Measurements from ENCODE around the gene PCNX2.
"Not testable (repeated sequence)": the region's sequence is repeated elsewhere in the genome, so short reads cannot be mapped to it uniquely, and the experiment has no call there.

Gene PCNX2

GRCh38 chr1:233215135-233215760 lies 80.3 kb downstream of the PCNX2 start:
- no peak for DNase-seq

DNA sequence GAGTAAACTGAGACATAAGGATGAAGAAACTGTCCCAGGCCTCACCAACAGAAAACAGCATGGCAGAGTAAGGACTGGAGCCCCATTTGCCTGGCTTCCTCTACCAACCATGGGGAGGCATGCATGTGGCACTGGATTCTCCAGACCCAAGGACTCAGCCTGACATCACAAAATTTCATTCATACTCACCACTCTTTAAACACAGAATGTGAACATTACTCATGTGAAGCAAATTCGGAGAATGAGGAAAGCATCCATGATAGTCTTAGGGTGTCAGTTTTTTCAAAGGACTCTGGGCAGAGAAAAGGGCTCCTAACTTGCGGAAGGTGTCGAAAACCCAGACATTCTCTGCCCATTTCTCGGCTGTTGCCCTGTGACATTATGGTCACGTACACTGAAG lies 83.9 kb downstream of the PCNX2 start:
- no peak for DNase-seq

DNA sequence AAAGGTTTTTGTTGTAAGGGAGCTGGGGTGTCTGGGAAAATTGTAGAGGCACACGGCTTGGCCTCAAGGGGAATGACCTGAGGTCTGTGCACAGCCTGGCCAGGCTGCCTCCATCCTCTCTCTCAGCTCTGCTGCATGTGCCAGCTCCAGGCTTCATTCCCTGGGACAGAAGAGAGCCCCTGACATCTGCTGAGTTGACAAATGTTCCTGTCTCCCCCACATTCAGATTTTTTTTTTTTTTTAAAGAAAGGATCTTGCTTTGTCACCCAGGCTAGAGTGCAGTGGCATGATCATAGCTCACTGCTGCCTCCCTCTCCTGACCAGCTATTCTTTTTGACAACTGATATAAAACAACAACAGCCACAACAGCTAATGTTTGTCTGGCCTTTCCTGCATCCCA lies 84.4 kb downstream of the PCNX2 start:
- DNase-seq, result no peak

GRCh38 chr1:233209481-233209880 lies 86.0 kb downstream of the PCNX2 start:
- DNase-seq, result no peak

DNA sequence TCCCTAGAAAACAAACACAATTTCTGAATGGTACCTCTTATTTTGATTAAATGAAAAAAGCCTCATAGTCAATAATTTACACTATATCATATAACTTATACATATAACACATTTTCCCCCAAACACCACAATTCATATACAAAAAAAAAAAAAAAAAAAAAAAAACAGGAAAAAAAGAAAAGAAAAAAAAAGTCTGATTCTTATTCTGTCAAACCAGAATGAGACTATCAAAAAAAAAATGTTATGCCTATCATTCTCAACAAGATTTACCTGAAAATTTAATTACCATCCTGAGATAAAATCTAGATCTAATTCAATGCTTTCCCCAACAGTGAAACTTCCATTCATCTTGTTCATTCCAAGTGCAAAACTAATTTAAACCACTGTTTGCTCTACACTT lies 86.8 kb downstream of the PCNX2 start:
- no peak for DNase-seq

- no peak for DNase-seq
These were observed 97.6 kb downstream of the PCNX2 start for GRCh38 chr1:233197940-233198339.

- no peak for DNase-seq
These were observed 101.8 kb downstream of the PCNX2 start for GRCh38 chr1:233193741-233194140.

GRCh38 chr1:233190987-233191386 lies 104.5 kb downstream of the PCNX2 start:
- no peak for DNase-seq

DNA sequence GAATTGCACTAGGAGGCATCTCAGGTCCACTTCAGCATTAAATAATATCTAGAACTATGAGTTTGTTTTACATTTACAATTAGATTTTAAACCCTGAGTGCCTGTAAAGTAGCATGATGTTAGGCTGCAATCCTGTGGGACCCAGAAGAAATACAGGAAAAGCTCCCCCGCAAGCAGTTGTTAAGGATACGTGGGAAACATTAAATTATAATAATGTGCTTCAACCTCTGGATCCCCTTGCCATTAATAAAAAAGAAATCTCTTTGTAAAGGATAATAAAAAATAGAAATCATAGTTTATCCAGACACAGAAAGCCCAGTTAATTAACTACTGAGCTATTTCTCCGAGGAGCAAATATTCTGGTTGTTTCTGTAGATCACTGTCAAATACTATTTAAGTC lies 106.0 kb downstream of the PCNX2 start:
- DNase-seq, result no peak

GRCh38 chr1:233188061-233188460 lies 107.5 kb downstream of the PCNX2 start:
- DNase-seq, result no peak

DNA sequence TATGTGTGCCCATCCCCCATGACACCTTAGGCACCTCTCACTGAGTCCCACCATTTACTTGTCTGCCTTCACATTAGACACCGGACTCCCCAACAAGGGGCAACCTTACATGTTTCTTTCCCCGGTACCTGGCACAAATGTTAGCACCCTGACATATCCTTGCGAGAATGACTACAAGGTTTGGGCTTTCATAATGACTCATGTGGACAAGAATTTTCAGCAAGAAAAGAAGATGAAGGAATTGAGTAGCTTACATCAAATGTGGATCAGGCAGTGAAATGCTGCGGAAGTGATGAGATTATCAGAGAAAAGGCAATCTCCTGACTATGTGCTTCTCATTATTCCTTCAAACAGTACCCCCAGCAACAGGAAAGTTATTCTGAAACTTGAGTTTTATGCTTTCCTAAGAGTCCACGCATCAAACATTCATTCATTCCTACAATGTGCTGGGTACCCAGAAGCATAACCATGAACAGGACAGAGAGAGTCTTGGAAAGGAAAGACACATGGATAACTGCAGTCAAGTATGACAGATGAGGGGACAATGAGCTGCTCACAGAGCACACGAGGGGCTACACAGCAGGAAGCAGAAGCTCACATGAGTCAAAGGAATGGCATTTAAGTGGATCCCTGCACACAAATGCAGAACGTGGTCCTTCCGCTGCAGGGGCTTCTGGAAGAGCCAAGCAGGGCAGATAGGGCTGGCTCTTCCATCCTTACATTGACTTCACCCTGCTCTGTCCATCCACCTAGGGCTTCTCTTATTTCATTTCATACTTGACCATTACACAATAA lies 112.1 kb downstream of the PCNX2 start:
- DNase-seq, result no peak

DNA sequence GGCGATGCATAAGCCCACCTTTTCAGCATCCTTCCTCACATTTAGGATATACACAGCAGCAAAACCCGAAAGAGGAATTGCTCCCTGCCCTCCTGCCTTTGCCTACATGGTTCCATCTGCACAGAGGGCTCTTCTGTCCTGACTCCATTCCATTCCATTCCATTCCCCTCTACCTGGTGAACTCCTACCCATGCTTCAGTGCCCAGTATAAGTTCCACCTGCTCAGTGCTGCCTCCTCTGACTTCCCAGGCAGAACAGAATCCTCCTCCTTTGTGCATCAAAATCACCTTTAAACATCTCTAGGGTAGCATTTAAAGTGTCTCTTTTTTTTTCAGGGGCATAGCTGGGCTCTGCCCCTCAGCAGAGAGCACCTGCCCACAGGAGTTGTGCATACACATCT lies 112.9 kb downstream of the PCNX2 start:
- no peak for DNase-seq

- no peak for DNase-seq
These were observed 114.7 kb downstream of the PCNX2 start for GRCh38 chr1:233180641-233181364.

DNA sequence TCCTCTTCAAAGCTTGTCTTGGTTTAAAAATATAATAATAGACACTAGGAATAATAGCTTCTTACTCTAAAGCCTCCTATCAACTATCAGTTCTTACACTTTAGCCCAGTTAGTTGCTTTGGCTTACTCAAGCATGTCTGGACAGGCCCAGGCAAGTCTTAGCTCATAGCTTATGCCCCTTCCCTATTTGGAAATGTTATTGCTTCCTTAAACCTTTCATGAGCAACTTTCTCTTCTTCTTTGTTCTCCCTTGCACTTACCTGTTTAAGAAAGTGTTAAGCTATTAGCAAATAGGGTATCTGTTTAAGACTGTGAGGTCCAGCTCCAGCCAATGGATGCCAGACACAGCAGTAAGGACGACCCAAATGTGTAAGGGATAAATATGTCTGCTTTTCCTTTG lies 115.9 kb downstream of the PCNX2 start:
- not testable (repeated sequence) for DNase-seq

DNA sequence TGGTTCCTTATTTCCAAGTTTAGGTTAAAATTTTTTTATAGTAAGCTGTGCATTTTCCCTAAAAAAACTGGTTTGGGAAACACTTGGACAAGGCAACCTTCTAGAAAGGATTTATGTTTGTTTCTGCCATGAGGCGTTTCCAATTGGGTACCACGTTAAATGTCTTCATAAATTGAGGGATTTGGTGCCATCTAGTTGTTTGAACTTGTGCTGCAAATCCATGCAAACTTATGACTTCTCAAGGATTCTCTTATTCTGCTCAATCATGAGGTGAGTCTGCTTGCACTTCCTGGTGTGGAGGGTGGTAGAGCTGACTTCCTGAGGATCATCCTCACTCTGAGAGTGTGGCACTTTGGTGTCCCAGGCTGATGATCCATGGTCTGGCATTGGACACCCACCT lies 123.3 kb downstream of the PCNX2 start:
- DNase-seq, result peak; percentile 13

DNA sequence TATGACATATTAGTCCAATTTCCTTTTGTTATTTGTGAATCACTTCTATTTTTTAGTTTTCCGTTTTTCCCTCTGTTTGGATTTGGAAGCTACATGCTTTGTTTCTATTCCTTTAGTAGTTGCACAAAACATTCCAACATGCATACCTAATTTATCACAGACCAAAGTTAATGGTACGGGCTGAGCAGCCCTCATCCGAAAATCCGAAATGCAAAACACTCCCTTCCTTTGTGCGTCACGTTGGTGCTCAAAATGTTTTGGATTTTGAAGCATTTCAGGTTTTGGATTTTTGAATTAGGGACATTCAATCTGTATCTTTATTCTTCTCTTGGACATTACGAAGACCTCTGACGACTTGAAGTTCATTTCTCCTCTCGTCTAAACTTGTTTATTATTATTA lies 124.8 kb downstream of the PCNX2 start:
- no peak for DNase-seq

DNA sequence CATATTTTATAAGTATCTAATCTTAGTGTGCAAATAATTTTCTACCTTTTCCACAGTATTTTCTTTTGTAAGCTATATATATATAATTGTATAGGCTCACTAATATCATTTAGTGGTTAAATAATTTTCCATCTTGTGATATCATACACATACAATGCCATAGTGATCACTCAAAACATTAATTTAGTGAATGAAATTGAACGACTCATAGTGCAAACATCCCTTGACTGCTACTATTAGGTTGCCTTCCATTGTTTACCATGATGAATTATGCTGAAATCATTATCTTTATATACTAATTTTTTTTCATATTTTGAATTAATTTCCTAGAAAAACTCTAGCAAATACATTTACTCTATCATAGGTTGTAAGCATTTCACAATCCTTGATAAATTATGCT lies 127.1 kb downstream of the PCNX2 start:
- DNase-seq, result no peak

- DNase-seq, result no peak
These were observed 128.6 kb downstream of the PCNX2 start for GRCh38 chr1:233166896-233167295.

DNA sequence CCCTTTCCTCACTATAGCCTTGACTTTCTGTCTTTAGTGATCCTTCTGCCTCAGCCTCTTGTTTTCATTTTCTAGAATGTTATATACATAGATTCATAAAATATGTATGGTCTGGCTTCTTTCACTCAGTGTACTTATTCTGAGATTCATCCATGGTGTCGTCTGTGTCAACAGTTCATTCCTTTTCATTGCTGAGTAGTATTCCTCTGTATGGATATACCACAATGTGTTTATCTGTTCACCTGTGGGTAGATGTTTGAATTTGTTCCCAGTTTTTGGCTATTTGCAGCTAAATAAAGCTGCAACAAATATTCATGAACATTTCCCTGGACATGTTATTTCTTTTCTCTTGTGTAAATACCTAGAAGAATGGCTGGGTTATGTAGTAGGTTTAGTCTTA lies 131.8 kb downstream of the PCNX2 start:
- no peak for DNase-seq

DNA sequence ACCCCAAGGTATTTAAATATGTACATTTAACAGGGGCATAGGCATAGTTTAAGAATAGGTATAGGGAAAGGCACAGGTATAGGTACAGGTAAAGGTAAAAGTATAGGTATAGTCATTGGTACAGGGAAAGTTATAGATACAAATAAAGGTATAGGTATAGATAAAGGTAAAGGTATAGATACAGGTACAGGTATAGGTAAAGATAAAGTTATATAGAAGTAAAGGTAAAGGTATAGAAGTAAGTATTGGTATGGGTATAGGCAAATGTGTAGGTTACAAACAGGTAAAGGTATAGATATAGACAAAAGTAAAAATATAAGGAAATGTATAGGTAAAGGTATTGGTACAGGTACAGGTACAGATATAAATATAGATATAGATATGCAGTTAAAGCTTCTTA lies 137.2 kb downstream of the PCNX2 start:
- no peak for DNase-seq

DNA sequence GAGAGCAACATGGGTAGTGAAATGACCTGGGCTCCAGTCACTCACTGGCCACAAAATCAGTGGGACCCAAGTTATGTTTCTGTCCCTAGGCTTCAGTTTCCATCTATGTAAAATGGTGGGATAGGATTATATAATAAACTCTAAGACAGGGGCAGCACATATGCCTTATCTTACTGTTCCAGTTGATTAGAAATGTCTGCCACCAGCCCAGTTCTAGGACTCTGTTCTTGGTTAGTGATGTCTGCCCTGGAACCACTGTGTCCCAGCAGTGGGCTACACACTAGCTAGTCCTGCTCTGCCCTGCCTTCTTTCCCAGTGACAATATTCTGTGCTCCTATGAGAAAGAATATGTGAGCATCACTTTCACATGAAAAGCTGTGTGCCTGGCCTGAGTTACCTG lies 138.3 kb downstream of the PCNX2 start:
- DNase-seq, result no peak

GRCh38 chr1:233151861-233152260 lies 143.7 kb downstream of the PCNX2 start:
- DNase-seq, result no peak

GRCh38 chr1:233144434-233144833 lies 151.1 kb downstream of the PCNX2 start:
- no peak for DNase-seq

DNA sequence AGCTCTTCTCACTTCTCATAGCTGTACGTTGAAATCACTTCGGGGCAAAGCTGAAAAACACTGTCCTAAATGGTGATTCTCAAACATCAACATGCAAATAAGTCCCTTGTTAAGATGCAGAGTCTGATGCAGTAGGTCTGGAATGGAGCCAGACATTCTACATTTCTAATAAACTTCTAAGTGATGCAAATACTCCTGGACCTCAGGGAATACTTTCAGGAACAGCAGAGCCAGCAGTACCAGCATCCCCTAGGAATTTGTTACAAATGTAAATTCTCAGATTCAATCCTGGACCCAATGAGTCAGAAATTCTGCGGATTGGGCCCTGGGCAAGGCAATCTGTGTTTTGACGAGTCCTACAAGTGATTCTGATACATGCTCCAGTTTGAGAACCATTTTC lies 152.3 kb downstream of the PCNX2 start:
- peak; percentile 89 for DNase-seq
